Measurements from ENCODE around the gene SLC47A1. TPM values are rescaled to one million over a fixed set of nuclear protein-coding genes. Genes with fewer than 3 reads are reported as not detected.

The SLC47A1 gene
- polyA plus RNA-seq, 2 of the 4 experiments (the other 2 are of a cell fraction) = 21.1 to 24.6 TPM

GRCh38 chr17:19614900-19615299 lies 81.2 kb downstream of the SLC47A1 start:
- ChIA-PET POLR2A (no interaction called here), CTCF (interaction anchor here (0.7 to 2.0 kb wide), 10 partner anchors 8 to 151 kb away, joined by 3 to 6 read pairs (median 4); no protein-coding TSS in a partner anchor)
- DNase-seq (ENCODE audit: low read depth in 1 of 2, low spot score in 1 of 2) (no peak), FAIRE-seq (peak; percentile 73), ATAC-seq (no peak)
- 94% methylated on average over 4 of the region's 4 CpGs for WGBS (ENCODE audit: missing lambda C conversion rate)
- peaks cover 27% of the 10 kb centered on the region for H3K9me3 ChIP-seq
- no peak for TF ChIP-seq BCL3 (IDR thresholded peaks at IDR 0.05)
- peak in 1 of 2 experiments; percentile 36; a peak in 1 of 5 replicates for TF ChIP-seq RAD21 (conservative IDR thresholded peaks at IDR 0.05 in 1 of 2, IDR thresholded peaks at IDR 0.05 in 1 of 2)
- no peak overlapping the region for H3K4me3 ChIP-seq
- H3K27ac ChIP-seq = no peak overlapping the region
- no peak overlapping the region for H3K4me2 ChIP-seq
- 0 out of 3 replicates have a peak, but pooled peaks cover 8% of the 10 kb centered on the region for H3K4me1 ChIP-seq

GRCh38 chr17:19618015-19618414 lies 84.4 kb downstream of the SLC47A1 start:
- DNase-seq (ENCODE audit: low read depth in 1 of 2, low spot score in 1 of 2) = no peak
- no peak for ATAC-seq
- Histone ChIP-seq H3K4me1 (0 out of 3 replicates have a peak, but pooled peaks cover 8% of the 10 kb centered on the region), H3K4me2 (no peak overlapping the region), H3K27ac (no peak overlapping the region), H3K4me3 (no peak overlapping the region), H3K9me3 (peaks cover 42% of the 10 kb centered on the region)
- TF ChIP-seq SREBF2 (IDR thresholded peaks at IDR 0.05) (no peak), CBX2 (IDR thresholded peaks at IDR 0.05; ENCODE audit: borderline replicate concordance, low read depth) (no peak), ZNF302 (CRISPR knock-in tag; IDR thresholded peaks at IDR 0.05) (no peak), HOXA7 (CRISPR knock-in tag; IDR thresholded peaks at IDR 0.05) (no peak), MAZ (IDR thresholded peaks at IDR 0.05; ENCODE audit: borderline replicate concordance, low read depth, low read length) (no peak)
- peak; percentile 74 for FAIRE-seq
- ChIA-PET POLR2A (no interaction called here), CTCF (no interaction called here)
- WGBS (ENCODE audit: missing lambda C conversion rate) = 77% methylated on average over 3 of the region's 3 CpGs

GRCh38 chr17:19619705-19620325 lies 86.2 kb downstream of the SLC47A1 start:
- no peak overlapping the region for H3K4me2 ChIP-seq
- peaks cover 42% of the 10 kb centered on the region for H3K9me3 ChIP-seq
- no peak overlapping the region for H3K27ac ChIP-seq
- ATAC-seq (no peak), DNase-seq (ENCODE audit: low read depth in 1 of 2, low spot score in 1 of 2) (peak in 1 of 2 experiments; percentile 43), FAIRE-seq (no peak)
- POLR2A ChIA-PET = no interaction called here
- CTCF ChIA-PET = interaction anchor here (0.7 to 1.8 kb wide), 4 partner anchors 20 to 257 kb away, joined by 3 to 4 read pairs (median 3); partner anchors contain the start of gene B9D1
- TF ChIP-seq HMGXB4 (CRISPR knock-in tag; IDR thresholded peaks at IDR 0.05; ENCODE audit: borderline replicate concordance) = 0 out of 2 replicates have a peak, but pooled peaks have one; percentile 22
- TF ChIP-seq RNF2 (IDR thresholded peaks at IDR 0.05; ENCODE audit: borderline replicate concordance, low read depth) = no peak
- TF ChIP-seq RFX5 (IDR thresholded peaks at IDR 0.05) = no peak
- no peak for TF ChIP-seq TFCP2L1 (CRISPR knock-in tag; IDR thresholded peaks at IDR 0.05)
- TF ChIP-seq ZC3H11A (IDR thresholded peaks at IDR 0.05) = no peak
- H3K4me3 ChIP-seq = no peak overlapping the region
- 63% methylated on average over 2 of the region's 2 CpGs for WGBS (ENCODE audit: missing lambda C conversion rate)
- H3K4me1 ChIP-seq = no peaks in the 10 kb centered on the region

GRCh38 chr17:19621697-19622096 lies 88.0 kb downstream of the SLC47A1 start:
- H3K4me3 ChIP-seq = no peak overlapping the region
- H3K9me3 ChIP-seq = peaks cover 42% of the 10 kb centered on the region
- H3K27ac ChIP-seq = no peak overlapping the region
- POLR2A ChIA-PET = interaction anchor here (0.7 kb wide), 1 partner anchor 27 kb away, joined by 3 read pairs; the partner anchor contains the start of gene ALDH3A2
- DNase-seq (ENCODE audit: low read depth in 1 of 2, low spot score in 1 of 2) (no peak), ATAC-seq (no peak), FAIRE-seq (no peak)
- no peaks in the 10 kb centered on the region for H3K4me1 ChIP-seq
- WGBS (ENCODE audit: missing lambda C conversion rate) = 97% methylated on average over 1 of the region's 1 CpG
- no peak overlapping the region for H3K4me2 ChIP-seq
- CTCF ChIA-PET = interaction anchor here (0.9 kb wide), 1 partner anchor 132 kb away, joined by 3 read pairs; no protein-coding TSS in a partner anchor
- TF ChIP-seq ZFP36 (IDR thresholded peaks at IDR 0.05; ENCODE audit: borderline replicate concordance, partially characterized antibody) (no peak), MYC (IDR thresholded peaks at IDR 0.05; ENCODE audit: borderline replicate concordance, low read length) (no peak), HOXB5 (CRISPR knock-in tag; IDR thresholded peaks at IDR 0.05) (no peak), ZSCAN20 (CRISPR knock-in tag; IDR thresholded peaks at IDR 0.05) (no peak), CTCF (IDR thresholded peaks at IDR 0.05) (no peak), POLR2A (IDR thresholded peaks at IDR 0.05; ENCODE audit: low read length) (no peak), EHMT2 (IDR thresholded peaks at IDR 0.05; ENCODE audit: low read depth) (no peak), RFX5 (IDR thresholded peaks at IDR 0.05) (no peak), FOSB (CRISPR knock-in tag; IDR thresholded peaks at IDR 0.05) (no peak), ESRRA (IDR thresholded peaks at IDR 0.05; ENCODE audit: borderline replicate concordance, low read length) (no peak), MAFK (IDR thresholded peaks at IDR 0.05; ENCODE audit: partially characterized antibody) (no peak)

Measured in A549 (cell line).